Superior temporal gyrus (tissue), 1 donor: ENCODE measurements around the gene SLC6A3.
"Not testable (repeated sequence)": the region's sequence is repeated elsewhere in the genome, so short reads cannot be mapped to it uniquely, and the experiment has no call there.

Source experiments
- DNase-seq: peaks from one replicate; pipeline ENCODE4 v3.0.0-alpha.2; 2016; ENCODE audit errors: extremely low spot score

SLC6A3 gene

GRCh38 chr5:1422522-1422921 is 22.7 kb downstream of the SLC6A3 start:
- DNase-seq, result not testable (repeated sequence)

- no peak for DNase-seq
Measured at GRCh38 chr5:1421521-1422341, 23.5 kb downstream of the SLC6A3 start.

GRCh38 chr5:1420211-1421195 is 24.7 kb downstream of the SLC6A3 start:
- DNase-seq, result no peak

GRCh38 chr5:1419476-1420210 is 25.6 kb downstream of the SLC6A3 start:
- no peak for DNase-seq

- DNase-seq, result no peak
Measured at GRCh38 chr5:1418921-1419280, 26.3 kb downstream of the SLC6A3 start.

- no peak for DNase-seq
Measured at GRCh38 chr5:1418238-1418920, 26.9 kb downstream of the SLC6A3 start.

DNA sequence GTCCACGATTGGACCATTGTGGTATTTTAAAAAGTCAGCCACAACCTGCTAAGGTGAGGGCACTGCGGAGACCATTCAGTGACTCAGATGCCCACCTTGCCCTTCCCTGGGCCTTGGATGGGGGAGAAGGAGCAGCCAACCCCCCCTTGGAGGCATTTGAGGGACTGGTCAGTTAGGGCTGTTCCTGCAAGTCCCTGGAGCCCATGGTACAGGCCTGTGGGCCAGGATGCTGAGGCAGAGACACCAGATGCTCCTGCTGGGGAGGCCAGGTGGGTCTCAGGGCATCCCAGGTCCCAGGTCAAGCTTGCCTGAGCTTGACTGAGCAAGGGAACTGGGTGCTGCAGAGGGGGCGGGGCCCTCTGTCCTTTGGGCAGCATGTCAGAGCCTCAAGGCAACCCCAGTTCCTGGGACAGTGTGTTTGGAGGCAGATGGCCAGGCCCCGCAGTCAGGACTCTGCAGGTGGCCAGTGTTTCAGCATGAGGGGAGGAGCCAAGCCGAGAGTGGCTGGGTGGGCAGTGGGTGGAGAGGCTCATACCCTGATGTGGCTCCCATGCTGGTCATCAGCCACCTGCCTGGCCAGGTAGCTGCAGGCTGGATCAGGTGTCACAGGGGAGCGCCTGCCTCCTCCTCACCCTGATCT is 27.5 kb downstream of the SLC6A3 start:
- DNase-seq, result no peak

- no peak for DNase-seq
Measured at GRCh38 chr5:1416856-1417469, 28.3 kb downstream of the SLC6A3 start.

DNA sequence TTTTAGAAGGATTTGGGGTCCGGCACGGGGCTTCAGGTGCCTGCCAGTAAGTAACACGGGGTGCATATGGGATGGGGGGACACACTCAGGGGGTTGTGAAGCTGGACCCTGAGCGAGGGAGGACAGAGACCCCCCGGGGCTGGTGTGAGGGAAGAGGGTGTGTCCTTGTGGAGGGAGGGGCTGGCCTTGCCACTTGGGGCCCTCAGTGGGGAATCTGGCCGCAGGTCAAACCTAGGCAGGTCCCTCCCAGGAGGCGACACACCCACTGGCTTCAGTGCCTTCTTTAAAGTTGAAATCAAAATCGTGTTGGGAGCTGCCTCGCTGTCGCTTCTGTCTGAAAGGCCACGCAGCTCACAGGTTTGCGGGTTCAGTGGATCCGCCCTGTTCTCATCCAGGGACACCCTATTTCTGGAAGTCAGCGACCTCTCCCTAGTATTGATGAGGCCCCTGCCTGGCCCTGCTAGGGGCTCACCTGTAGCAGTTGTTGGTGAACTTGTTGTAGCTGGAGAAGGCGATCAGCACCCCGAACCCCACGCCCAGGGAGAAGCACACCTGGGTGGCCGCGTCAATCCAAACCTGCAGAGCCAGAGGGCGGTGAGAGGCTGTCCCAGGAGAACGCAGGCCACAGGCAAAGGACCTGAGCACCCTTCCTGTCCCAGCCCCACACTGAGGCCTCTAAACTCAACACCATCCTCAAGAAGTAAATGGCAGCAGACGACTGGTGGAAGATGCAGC is 29.4 kb downstream of the SLC6A3 start:
- no peak for DNase-seq

DNA sequence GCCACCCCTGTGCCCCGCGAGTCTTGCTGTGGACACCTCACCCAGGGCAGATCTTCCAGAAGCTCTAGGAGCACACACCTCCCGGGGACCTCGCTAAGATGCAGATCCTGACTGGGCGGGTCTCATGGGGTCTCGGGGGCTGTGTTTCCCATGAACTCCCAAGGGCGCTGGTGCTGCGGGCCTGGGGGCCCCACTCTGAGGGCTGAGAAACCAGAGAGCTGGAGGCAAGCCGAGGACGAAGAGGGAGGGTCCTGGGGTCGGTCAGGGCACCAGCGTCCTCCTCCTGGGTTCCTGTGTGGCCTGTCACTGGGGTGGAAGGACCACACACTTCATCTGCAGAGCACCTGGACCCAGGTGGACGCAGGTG is 30.2 kb downstream of the SLC6A3 start:
- no peak for DNase-seq

DNA sequence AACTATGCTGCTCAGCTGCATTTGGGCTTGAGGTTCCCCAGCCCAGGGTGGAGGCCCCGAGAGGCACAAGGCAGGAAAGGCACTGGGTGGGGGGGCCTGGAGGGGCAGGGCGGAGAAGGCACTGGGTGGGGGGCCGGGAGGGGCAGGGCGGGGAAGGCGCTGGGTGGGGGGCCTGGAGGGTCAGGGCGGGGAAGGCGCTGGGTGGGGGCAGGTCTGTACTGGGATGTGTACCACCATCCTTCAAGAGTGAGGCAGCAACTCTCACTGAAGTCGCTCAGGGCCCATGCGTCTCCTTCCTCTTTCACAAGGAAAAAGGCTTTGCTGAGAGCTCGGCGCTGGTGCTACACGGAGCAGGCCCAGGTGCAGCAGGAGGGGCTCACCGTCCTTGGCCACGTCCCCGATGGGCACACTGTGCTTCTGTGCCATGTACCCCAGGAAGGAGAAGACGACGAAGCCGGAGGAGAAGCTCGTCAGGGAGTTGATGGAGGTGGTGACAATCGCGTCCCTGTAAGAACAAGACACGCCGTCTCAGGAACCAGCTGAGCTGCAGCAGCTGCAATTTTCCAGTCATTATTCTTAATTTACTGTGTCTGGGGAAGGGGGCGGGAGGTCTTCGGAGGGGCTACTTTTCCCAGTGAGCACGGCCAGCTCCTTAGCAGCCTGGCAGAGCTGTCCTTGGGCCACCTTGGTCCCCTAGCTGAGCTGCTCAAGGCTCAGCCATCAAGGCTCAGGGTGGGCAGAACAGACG is 30.8 kb downstream of the SLC6A3 start:
- DNase-seq, result no peak

DNA sequence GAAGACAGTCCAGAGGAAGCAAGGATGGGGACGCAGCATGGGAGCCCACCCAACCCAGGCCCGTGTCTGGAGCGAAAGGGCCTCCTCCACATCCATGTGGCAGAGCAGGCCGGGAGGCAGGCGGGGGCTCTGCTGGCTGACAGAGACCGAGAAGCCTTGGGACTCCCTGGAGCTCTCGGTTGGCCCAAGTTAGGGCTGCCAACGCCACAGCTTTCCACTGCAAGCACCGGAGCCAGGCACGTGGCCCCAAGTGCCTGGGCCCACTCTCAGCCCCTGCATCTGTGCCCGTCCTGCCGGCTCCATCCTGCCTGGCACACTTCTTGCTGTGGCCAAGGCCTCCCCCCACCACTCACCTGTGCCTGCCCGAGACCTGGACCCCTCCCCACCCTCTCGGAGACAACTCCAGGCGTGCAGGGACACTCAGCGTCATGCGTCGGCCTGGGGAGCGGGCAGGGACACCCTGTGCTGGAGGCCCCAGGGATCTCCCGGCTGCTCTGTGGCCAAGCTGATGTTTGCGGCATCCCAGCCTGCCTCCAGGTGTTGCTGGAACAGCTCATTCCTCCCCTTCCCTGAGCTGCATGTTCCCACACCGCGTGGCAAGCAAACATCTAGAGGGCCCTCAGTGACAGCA is 31.5 kb downstream of the SLC6A3 start:
- no peak for DNase-seq

GRCh38 chr5:1413211-1413610 is 32.0 kb downstream of the SLC6A3 start:
- DNase-seq, result no peak

GRCh38 chr5:1412621-1413020 is 32.6 kb downstream of the SLC6A3 start:
- no peak for DNase-seq

GRCh38 chr5:1412163-1412562 is 33.1 kb downstream of the SLC6A3 start:
- no peak for DNase-seq

GRCh38 chr5:1411099-1411498 is 34.1 kb downstream of the SLC6A3 start:
- no peak for DNase-seq

GRCh38 chr5:1410156-1411014 is 34.9 kb downstream of the SLC6A3 start:
- DNase-seq, result no peak
